ENCODE results near the gene NAP1L1.

- TF ChIP-seq CTCF (conservative IDR thresholded peaks at IDR 0.05; ENCODE audit: low read length) (peak; percentile 94), EZH2phosphoT487 (IDR thresholded peaks at IDR 0.05; ENCODE audit: borderline replicate concordance, low read depth, low read length) (no peak)
These were observed 47.1 kb downstream of the NAP1L1 start for GRCh38 chr12:76037130-76038103.

Data from OCI-LY7 (cell line).